ENCODE measurements around the gene CMYA5. TPM values are rescaled to one million over a fixed set of nuclear protein-coding genes. Genes with fewer than 3 reads are reported as not detected.

Gene CMYA5
- total and polyA plus RNA-seq, 9 of the 15 experiments (the other 6 are each of a cell fraction or from before 2014, with no cell fraction given): 0.18 to 1.1 (median 0.32) TPM

- TF ChIP-seq, protein P1, sequence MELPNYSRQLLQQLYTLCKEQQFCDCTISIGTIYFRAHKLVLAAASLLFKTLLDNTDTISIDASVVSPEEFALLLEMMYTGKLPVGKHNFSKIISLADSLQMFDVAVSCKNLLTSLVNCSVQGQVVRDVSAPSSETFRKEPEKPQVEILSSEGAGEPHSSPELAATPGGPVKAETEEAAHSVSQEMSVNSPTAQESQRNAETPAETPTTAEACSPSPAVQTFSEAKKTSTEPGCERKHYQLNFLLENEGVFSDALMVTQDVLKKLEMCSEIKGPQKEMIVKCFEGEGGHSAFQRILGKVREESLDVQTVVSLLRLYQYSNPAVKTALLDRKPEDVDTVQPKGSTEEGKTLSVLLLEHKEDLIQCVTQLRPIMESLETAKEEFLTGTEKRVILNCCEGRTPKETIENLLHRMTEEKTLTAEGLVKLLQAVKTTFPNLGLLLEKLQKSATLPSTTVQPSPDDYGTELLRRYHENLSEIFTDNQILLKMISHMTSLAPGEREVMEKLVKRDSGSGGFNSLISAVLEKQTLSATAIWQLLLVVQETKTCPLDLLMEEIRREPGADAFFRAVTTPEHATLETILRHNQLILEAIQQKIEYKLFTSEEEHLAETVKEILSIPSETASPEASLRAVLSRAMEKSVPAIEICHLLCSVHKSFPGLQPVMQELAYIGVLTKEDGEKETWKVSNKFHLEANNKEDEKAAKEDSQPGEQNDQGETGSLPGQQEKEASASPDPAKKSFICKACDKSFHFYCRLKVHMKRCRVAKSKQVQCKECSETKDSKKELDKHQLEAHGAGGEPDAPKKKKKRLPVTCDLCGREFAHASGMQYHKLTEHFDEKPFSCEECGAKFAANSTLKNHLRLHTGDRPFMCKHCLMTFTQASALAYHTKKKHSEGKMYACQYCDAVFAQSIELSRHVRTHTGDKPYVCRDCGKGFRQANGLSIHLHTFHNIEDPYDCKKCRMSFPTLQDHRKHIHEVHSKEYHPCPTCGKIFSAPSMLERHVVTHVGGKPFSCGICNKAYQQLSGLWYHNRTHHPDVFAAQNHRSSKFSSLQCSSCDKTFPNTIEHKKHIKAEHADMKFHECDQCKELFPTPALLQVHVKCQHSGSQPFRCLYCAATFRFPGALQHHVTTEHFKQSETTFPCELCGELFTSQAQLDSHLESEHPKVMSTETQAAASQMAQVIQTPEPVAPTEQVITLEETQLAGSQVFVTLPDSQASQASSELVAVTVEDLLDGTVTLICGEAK (IDR thresholded peaks at IDR 0.05): no peak
- TF ChIP-seq, protein P1 (CRISPR knock-in tag; IDR thresholded peaks at IDR 0.05): no peak
- TF ChIP-seq ZNF165 (CRISPR knock-in tag; IDR thresholded peaks at IDR 0.05; ENCODE audit: borderline replicate concordance) (no peak), MCM3 (IDR thresholded peaks at IDR 0.05) (no peak), TARDBP (IDR thresholded peaks at IDR 0.05) (no peak), POU5F1 (IDR thresholded peaks at IDR 0.05; ENCODE audit: borderline replicate concordance, low read depth, low read length, partially characterized antibody) (no peak), ZKSCAN8 (CRISPR knock-in tag; IDR thresholded peaks at IDR 0.05) (no peak), MCM2 (IDR thresholded peaks at IDR 0.05; ENCODE audit: low read depth) (no peak), C11orf30 (IDR thresholded peaks at IDR 0.05; ENCODE audit: low read depth) (no peak), ZNF280A (IDR thresholded peaks at IDR 0.05; ENCODE audit: low read depth, partially characterized antibody) (no peak), ZNF436 (CRISPR knock-in tag; IDR thresholded peaks at IDR 0.05) (no peak)
- TF ChIP-seq, protein P2, sequence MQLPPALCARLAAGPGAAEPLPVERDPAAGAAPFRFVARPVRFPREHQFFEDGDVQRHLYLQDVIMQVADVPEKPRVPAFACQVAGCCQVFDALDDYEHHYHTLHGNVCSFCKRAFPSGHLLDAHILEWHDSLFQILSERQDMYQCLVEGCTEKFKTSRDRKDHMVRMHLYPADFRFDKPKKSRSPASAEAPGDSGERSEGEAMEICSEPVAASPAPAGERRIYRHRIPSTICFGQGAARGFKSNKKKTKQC (CRISPR knock-in tag; IDR thresholded peaks at IDR 0.05): no peak
- TF ChIP-seq, protein P3, sequence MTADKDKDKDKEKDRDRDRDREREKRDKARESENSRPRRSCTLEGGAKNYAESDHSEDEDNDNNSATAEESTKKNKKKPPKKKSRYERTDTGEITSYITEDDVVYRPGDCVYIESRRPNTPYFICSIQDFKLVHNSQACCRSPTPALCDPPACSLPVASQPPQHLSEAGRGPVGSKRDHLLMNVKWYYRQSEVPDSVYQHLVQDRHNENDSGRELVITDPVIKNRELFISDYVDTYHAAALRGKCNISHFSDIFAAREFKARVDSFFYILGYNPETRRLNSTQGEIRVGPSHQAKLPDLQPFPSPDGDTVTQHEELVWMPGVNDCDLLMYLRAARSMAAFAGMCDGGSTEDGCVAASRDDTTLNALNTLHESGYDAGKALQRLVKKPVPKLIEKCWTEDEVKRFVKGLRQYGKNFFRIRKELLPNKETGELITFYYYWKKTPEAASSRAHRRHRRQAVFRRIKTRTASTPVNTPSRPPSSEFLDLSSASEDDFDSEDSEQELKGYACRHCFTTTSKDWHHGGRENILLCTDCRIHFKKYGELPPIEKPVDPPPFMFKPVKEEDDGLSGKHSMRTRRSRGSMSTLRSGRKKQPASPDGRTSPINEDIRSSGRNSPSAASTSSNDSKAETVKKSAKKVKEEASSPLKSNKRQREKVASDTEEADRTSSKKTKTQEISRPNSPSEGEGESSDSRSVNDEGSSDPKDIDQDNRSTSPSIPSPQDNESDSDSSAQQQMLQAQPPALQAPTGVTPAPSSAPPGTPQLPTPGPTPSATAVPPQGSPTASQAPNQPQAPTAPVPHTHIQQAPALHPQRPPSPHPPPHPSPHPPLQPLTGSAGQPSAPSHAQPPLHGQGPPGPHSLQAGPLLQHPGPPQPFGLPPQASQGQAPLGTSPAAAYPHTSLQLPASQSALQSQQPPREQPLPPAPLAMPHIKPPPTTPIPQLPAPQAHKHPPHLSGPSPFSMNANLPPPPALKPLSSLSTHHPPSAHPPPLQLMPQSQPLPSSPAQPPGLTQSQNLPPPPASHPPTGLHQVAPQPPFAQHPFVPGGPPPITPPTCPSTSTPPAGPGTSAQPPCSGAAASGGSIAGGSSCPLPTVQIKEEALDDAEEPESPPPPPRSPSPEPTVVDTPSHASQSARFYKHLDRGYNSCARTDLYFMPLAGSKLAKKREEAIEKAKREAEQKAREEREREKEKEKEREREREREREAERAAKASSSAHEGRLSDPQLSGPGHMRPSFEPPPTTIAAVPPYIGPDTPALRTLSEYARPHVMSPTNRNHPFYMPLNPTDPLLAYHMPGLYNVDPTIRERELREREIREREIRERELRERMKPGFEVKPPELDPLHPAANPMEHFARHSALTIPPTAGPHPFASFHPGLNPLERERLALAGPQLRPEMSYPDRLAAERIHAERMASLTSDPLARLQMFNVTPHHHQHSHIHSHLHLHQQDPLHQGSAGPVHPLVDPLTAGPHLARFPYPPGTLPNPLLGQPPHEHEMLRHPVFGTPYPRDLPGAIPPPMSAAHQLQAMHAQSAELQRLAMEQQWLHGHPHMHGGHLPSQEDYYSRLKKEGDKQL (CRISPR knock-in tag; IDR thresholded peaks at IDR 0.05; ENCODE audit: borderline replicate concordance): no peak
Measured at GRCh38 chr5:79811081-79811480, 121.4 kb downstream of the CMYA5 start (continued).

All from K562 (cell line).